OCI-LY1 (cell line): ENCODE results near the gene AGAP1.

Experiments used
- H2AFZ ChIP-seq: fragments of 200-600 bp; sonication (generic), shearing (Covaris generic); 2 replicates; pipeline ENCODE4 v1.6.0; 2014; ENCODE audit warnings: antibody characterized with exemption, mild to moderate bottlenecking, low read length
- H3F3A ChIP-seq: fragments of 200-600 bp; sonication (generic), shearing (Covaris generic); 2 replicates; pipeline ENCODE4 v1.6.0; 2014; ENCODE audit warnings: mild to moderate bottlenecking, antibody characterized with exemption, low read length, moderate library complexity; ENCODE audit not compliant: insufficient read depth
- H3K27ac ChIP-seq: fragments of 200-600 bp; sonication (generic); 2 replicates; pipeline ENCODE4 v1.5.1; 2014; ENCODE audit warnings: low read length, mixed run types, mild to moderate bottlenecking, low read depth; ENCODE audit not compliant: poor library complexity, severe bottlenecking
- H3K27me3 ChIP-seq: fragments of 200-600 bp; sonication (generic); 2 replicates; pipeline ENCODE4 v1.6.0; 2014; ENCODE audit warnings: antibody characterized with exemption, mild to moderate bottlenecking, low read length, moderate library complexity; ENCODE audit not compliant: insufficient read depth
- H3K36me3 ChIP-seq: fragments of 200-600 bp; sonication (generic); 2 replicates; pipeline ENCODE4 v1.6.1; 2014; ENCODE audit warnings: mild to moderate bottlenecking, antibody characterized with exemption, low read length, moderate library complexity, mixed read lengths; ENCODE audit not compliant: insufficient read depth
- H3K4me1 ChIP-seq: fragments of 200-600 bp; sonication (generic); 2 replicates; pipeline ENCODE4 v1.5.1; 2014; ENCODE audit warnings: mild to moderate bottlenecking, low read length, moderate library complexity; ENCODE audit not compliant: insufficient read depth, severe bottlenecking
- H3K4me2 ChIP-seq: fragments of 200-600 bp; sonication (generic), shearing (Covaris generic); 2 replicates; pipeline ENCODE4 v1.6.1; 2014; ENCODE audit warnings: low read length
- H3K4me3 ChIP-seq: fragments of 200-600 bp; sonication (generic); 2 replicates; pipeline ENCODE4 v1.5.1; 2014; ENCODE audit warnings: low read length, low read depth, mild to moderate bottlenecking, mixed read lengths; ENCODE audit not compliant: poor library complexity, severe bottlenecking
- H3K79me2 ChIP-seq: fragments of 200-600 bp; shearing (Covaris generic); 2 replicates; pipeline ENCODE4 v1.6.1; 2016; ENCODE audit warnings: mixed run types, low read length, mixed read lengths; ENCODE audit not compliant: insufficient read depth
- H3K9ac ChIP-seq: fragments of 200-600 bp; sonication (generic), shearing (Covaris generic); 2 replicates; pipeline ENCODE4 v1.6.1; 2014; ENCODE audit warnings: mild to moderate bottlenecking, low read length, mixed read lengths
- H3K9me2 ChIP-seq: fragments of 200-600 bp; sonication (generic), shearing (Covaris generic); 2 replicates; pipeline ENCODE4 v1.6.1; 2014; ENCODE audit warnings: low read depth, mild to moderate bottlenecking, low read length, mixed read lengths
- H3K9me3 ChIP-seq: fragments of 200-600 bp; shearing (Covaris generic); 2 replicates; pipeline ENCODE4 v1.6.1; 2014; ENCODE audit warnings: low read length, mixed read lengths
- H4K20me1 ChIP-seq: fragments of 200-600 bp; sonication (generic), shearing (Covaris generic); 2 replicates; pipeline ENCODE4 v1.6.0; 2016; ENCODE audit warnings: mild to moderate bottlenecking, low read length; ENCODE audit not compliant: insufficient read depth
- CTCF ChIP-seq: fragments of 200-600 bp; sonication (generic), shearing (Covaris generic); IDR thresholded peaks from 2 replicates; pipeline ENCODE4 v1.5.1; 2017; ENCODE audit warnings: mild to moderate bottlenecking, antibody characterized with exemption, low read length, moderate library complexity, mixed read lengths
- EZH2 ChIP-seq: fragments of 200-600 bp; sonication (generic), shearing (Covaris generic); IDR thresholded peaks from 2 replicates; pipeline ENCODE4 v1.8.0; 2017; ENCODE audit warnings: borderline replicate concordance, mixed run types, mild to moderate bottlenecking, antibody characterized with exemption, low read length, moderate library complexity, mixed read lengths

Gene AGAP1

GRCh38 chr2:235660484-235661082, 166.7 kb downstream of the AGAP1 start:
- no peak overlapping the region for H3K4me2 ChIP-seq
- H4K20me1 ChIP-seq: no peaks in the 10 kb centered on the region
- no peaks in the 10 kb centered on the region for H3K27me3 ChIP-seq
- no peak overlapping the region for H3K9ac ChIP-seq
- H3K36me3 ChIP-seq: no peaks in the 10 kb centered on the region
- TF ChIP-seq EZH2 (no peak), CTCF (no peak)
- H3K4me1 ChIP-seq: no peaks in the 10 kb centered on the region
- H3K79me2 ChIP-seq: no peaks in the 10 kb centered on the region
- H3K27ac ChIP-seq: no peak overlapping the region
- H3K9me2 ChIP-seq: no peaks in the 10 kb centered on the region
- no peak overlapping the region for H3K4me3 ChIP-seq
- no peaks in the 10 kb centered on the region for H3K9me3 ChIP-seq
- no peaks in the 10 kb centered on the region for H3F3A ChIP-seq
- no peak overlapping the region for H2AFZ ChIP-seq

GRCh38 chr2:235661167-235661937, 167.5 kb downstream of the AGAP1 start:
- H2AFZ ChIP-seq: no peak overlapping the region
- H3K9me3 ChIP-seq: no peaks in the 10 kb centered on the region
- no peaks in the 10 kb centered on the region for H3K4me1 ChIP-seq
- H3K36me3 ChIP-seq: no peaks in the 10 kb centered on the region
- H3K4me3 ChIP-seq: no peak overlapping the region
- no peaks in the 10 kb centered on the region for H3K9me2 ChIP-seq
- no peak for TF ChIP-seq CTCF
- TF ChIP-seq EZH2: no peak
- H3K27me3 ChIP-seq: no peaks in the 10 kb centered on the region
- H3K4me2 ChIP-seq: no peak overlapping the region
- no peak overlapping the region for H3K27ac ChIP-seq
- H3K79me2 ChIP-seq: no peaks in the 10 kb centered on the region
- H3F3A ChIP-seq: no peaks in the 10 kb centered on the region
- no peak overlapping the region for H3K9ac ChIP-seq
- H4K20me1 ChIP-seq: no peaks in the 10 kb centered on the region

GRCh38 chr2:235661952-235662351, 168.1 kb downstream of the AGAP1 start:
- Histone ChIP-seq H3K4me2 (no peak overlapping the region), H3K4me1 (no peaks in the 10 kb centered on the region), H3K9ac (no peak overlapping the region), H3K9me2 (no peaks in the 10 kb centered on the region), H3K9me3 (no peaks in the 10 kb centered on the region), H2AFZ (no peak overlapping the region), H3F3A (no peaks in the 10 kb centered on the region), H3K27ac (no peak overlapping the region), H3K36me3 (no peaks in the 10 kb centered on the region), H3K79me2 (no peaks in the 10 kb centered on the region), H4K20me1 (no peaks in the 10 kb centered on the region), H3K27me3 (no peaks in the 10 kb centered on the region), H3K4me3 (no peak overlapping the region)
- TF ChIP-seq CTCF (no peak), EZH2 (no peak)
